Peyer's patch (tissue), 4 donors: Measurements from ENCODE around the gene CUEDC2.

Experiments used
- CTCF ChIP-seq, 6 experiments: fragments of 450-650 bp in 4 of 6; fragments of 200-600 bp in 2 of 6; sonication (generic) in 1 of 6; IDR thresholded peaks; one replicate each; pipeline ENCODE4 v1.5.1; 2017 to 2019; ENCODE audit warnings: antibody characterized with exemption in 6 of 6, mild to moderate bottlenecking in 3 of 6, moderate library complexity in 1 of 6
- POLR2A ChIP-seq, 2 donors: fragments of 450-650 bp; IDR thresholded peaks; one replicate each; pipeline ENCODE4 v1.5.1; 2017; ENCODE audit warnings: antibody characterized with exemption in 2 of 2, mild to moderate bottlenecking in 2 of 2, moderate library complexity in 2 of 2

DNA sequence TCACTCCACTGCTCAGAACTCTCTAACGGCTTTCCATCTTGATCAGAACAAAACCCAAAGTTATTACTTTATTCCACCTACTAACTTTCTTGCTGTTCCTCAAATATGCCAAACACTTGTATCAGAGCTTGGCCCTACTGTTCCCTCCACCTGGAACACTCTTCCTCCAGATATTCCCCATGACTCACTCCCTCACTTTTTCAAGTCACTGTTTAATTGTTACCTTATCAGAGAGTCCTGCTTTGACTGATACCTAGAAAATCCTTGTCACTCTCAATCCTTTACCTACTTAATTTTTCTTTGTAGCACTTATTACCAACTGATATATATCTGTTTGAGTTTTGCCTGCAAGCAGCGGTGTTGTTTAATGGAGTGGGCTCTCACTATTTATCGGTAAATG is 42.5 kb downstream of the CUEDC2 start:
- TF ChIP-seq CTCF (IDR thresholded peaks at IDR 0.05) (no peak), POLR2A (IDR thresholded peaks at IDR 0.05) (no peak)
